LNCAP (cell line): Measurements from ENCODE around the gene SIK2.

Experiments
- CTCF ChIP-seq: fragments of 450-650 bp; IDR thresholded peaks from 2 replicates; pipeline ENCODE4 v1.5.1; 2017; ENCODE audit warnings: mild to moderate bottlenecking

SIK2 gene

GRCh38 chr11:111585371-111585770 is 16.9 kb upstream of the SIK2 start:
- TF ChIP-seq CTCF, result no peak

- peak; percentile 64 for TF ChIP-seq CTCF
Observed at GRCh38 chr11:111586388-111586831, 15.8 kb upstream of the SIK2 start.

- no peak for TF ChIP-seq CTCF
Observed at GRCh38 chr11:111589114-111589513, 13.1 kb upstream of the SIK2 start.

GRCh38 chr11:111589886-111590499 is 12.3 kb upstream of the SIK2 start:
- TF ChIP-seq CTCF, result no peak

GRCh38 chr11:111591187-111591960 is 10.9 kb upstream of the SIK2 start:
- no peak for TF ChIP-seq CTCF

GRCh38 chr11:111592491-111592890 is 9.8 kb upstream of the SIK2 start:
- no peak for TF ChIP-seq CTCF

GRCh38 chr11:111596319-111596718 is 5.9 kb upstream of the SIK2 start:
- no peak for TF ChIP-seq CTCF
